Duodenal mucosa (tissue), 2 donors: ENCODE results near the gene SCN2B.

ENCODE experiments used
- H3K27ac ChIP-seq: one replicate; pipeline ENCODE4 v1.7.0; 2013; ENCODE audit warnings: low read depth, low read length
- H3K27me3 ChIP-seq, 2 donors: one replicate each; pipeline ENCODE4 v1.7.0; 2013; ENCODE audit warnings: low read length in 2 of 2, control low read depth in 1 of 2; ENCODE audit not compliant: insufficient read depth in 2 of 2, control insufficient read depth in 1 of 2
- H3K36me3 ChIP-seq, 2 donors: one replicate each; pipeline ENCODE4 v1.7.0; 2013; ENCODE audit warnings: low read length in 2 of 2, control low read depth in 1 of 2; ENCODE audit not compliant: insufficient read depth in 2 of 2, control insufficient read depth in 1 of 2
- H3K4me1 ChIP-seq, 2 donors: one replicate each; pipeline ENCODE4 v1.7.0; 2013; ENCODE audit warnings: low read length in 2 of 2, control low read depth in 1 of 2; ENCODE audit not compliant: insufficient read depth in 2 of 2, control insufficient read depth in 1 of 2
- H3K4me3 ChIP-seq, 2 donors: one replicate each; pipeline ENCODE4 v1.7.0; 2013; ENCODE audit warnings: low read length in 2 of 2, low read depth in 1 of 2
- H3K9ac ChIP-seq, 2 donors: one replicate each; pipeline ENCODE4 v1.7.0; 2013; ENCODE audit warnings: low read length in 2 of 2, low read depth in 1 of 2
- H3K9me3 ChIP-seq, 2 donors: one replicate each; pipeline ENCODE4 v1.7.0; 2013; ENCODE audit warnings: low read length in 2 of 2, control low read depth in 1 of 2; ENCODE audit not compliant: control insufficient read depth in 1 of 2

The SCN2B gene

GRCh38 chr11:118168316-118168715, 8.1 kb downstream of the SCN2B start:
- peaks cover 0 to 5% of the 10 kb centered on the region in 2 donors for H3K4me1 ChIP-seq
- no peak overlapping the region for H3K27ac ChIP-seq
- peaks cover 15% of the 10 kb centered on the region in 2 donors for H3K27me3 ChIP-seq
- no peaks in the 10 kb centered on the region for H3K36me3 ChIP-seq
- no peaks in the 10 kb centered on the region for H3K9me3 ChIP-seq
- H3K4me3 ChIP-seq = no peak overlapping the region
- H3K9ac ChIP-seq = no peak overlapping the region

- Histone ChIP-seq H3K4me1 (peaks cover 0 to 5% of the 10 kb centered on the region in 2 donors), H3K27me3 (peaks cover 13 to 15% of the 10 kb centered on the region in 2 donors), H3K4me3 (no peak overlapping the region), H3K9ac (no peak overlapping the region), H3K9me3 (no peaks in the 10 kb centered on the region), H3K27ac (no peak overlapping the region), H3K36me3 (no peaks in the 10 kb centered on the region)
Measured at GRCh38 chr11:118167906-118168305, 8.5 kb downstream of the SCN2B start.

DNA sequence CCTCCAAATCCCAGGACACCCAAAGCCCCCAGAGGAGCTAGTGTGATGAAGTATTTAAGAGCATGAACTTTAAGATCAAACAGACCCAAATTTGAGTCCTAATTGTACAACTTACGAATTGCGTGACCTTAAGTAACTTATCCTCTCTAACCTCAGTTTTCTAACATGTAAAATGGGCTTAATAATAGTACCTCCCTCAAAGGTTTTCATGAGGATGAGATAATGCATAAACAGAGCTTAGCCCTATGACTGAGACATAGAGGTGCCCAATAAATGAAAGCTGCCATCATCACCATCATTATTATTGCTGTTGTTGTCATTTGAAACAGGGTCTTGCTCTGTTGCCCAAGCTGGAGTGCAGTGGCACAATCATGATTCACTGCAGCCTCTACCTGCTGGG, 9.2 kb downstream of the SCN2B start:
- Histone ChIP-seq H3K9ac (no peak overlapping the region), H3K27ac (no peak overlapping the region), H3K4me3 (no peak overlapping the region), H3K36me3 (no peaks in the 10 kb centered on the region), H3K4me1 (peaks cover 0 to 5% of the 10 kb centered on the region in 2 donors), H3K27me3 (peaks cover 13 to 15% of the 10 kb centered on the region in 2 donors), H3K9me3 (no peaks in the 10 kb centered on the region)

DNA sequence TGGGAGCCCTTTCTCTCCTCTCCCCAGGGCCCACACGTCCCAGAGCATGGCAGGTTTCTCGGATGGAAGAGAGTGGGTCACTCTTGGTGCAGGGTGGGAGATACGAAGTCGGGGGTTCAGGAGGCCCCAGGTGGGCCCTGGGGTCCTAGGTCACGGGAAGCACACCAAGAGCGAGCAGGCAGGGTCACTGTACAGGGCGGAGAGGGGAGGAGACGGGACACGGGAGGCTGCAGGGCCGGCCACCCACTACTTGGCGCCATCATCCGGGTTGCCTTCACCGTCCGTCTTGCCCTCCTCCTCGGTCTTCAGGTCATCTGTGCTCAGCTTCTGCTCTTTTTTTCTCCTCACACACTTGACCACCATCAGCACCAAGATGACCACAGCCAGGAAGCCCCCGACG, 9.8 kb downstream of the SCN2B start:
- H3K4me1 ChIP-seq = peaks cover 0 to 3% of the 10 kb centered on the region in 2 donors
- H3K9me3 ChIP-seq = no peaks in the 10 kb centered on the region
- no peak overlapping the region for H3K4me3 ChIP-seq
- H3K36me3 ChIP-seq = no peaks in the 10 kb centered on the region
- H3K9ac ChIP-seq = no peak overlapping the region
- no peak overlapping the region for H3K27ac ChIP-seq
- H3K27me3 ChIP-seq = peaks cover 15 to 16% of the 10 kb centered on the region in 2 donors

- H3K36me3 ChIP-seq = no peaks in the 10 kb centered on the region
- no peak overlapping the region for H3K4me3 ChIP-seq
- H3K9me3 ChIP-seq = no peaks in the 10 kb centered on the region
- no peak overlapping the region for H3K9ac ChIP-seq
- H3K27ac ChIP-seq = no peak overlapping the region
- H3K27me3 ChIP-seq = peaks cover 3 to 21% of the 10 kb centered on the region in 2 donors
- H3K4me1 ChIP-seq = no peaks in the 10 kb centered on the region
Measured at GRCh38 chr11:118164885-118165284, 11.6 kb downstream of the SCN2B start.

DNA sequence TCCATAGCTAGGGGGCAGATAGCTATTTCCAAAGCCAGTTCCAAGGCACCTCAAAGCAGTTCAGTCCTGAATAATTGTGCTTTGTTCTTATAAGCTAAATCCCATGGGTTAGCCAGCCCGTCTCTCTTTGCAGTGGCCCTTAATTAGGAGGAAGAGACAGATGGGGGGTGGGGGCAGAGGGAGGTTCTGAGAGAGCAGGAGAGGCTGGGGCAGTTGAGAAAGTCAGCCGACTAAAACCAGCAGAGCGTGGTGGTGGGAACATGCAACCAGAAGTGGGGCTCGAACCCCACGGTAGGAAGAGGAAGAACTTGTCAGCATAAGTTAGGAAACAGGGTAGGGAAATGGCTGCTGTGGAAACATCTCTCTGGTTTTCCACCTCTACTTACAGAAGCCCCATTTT, 12.9 kb downstream of the SCN2B start:
- Histone ChIP-seq H3K9ac (no peak overlapping the region), H3K9me3 (no peaks in the 10 kb centered on the region), H3K4me3 (no peak overlapping the region), H3K27ac (no peak overlapping the region), H3K36me3 (no peaks in the 10 kb centered on the region), H3K27me3 (peaks cover 5 to 30% of the 10 kb centered on the region in 2 donors), H3K4me1 (no peaks in the 10 kb centered on the region)

- Histone ChIP-seq H3K4me3 (no peak overlapping the region), H3K27me3 (peaks cover 7 to 34% of the 10 kb centered on the region in 2 donors), H3K36me3 (no peaks in the 10 kb centered on the region), H3K9ac (no peak overlapping the region), H3K9me3 (no peaks in the 10 kb centered on the region), H3K4me1 (no peaks in the 10 kb centered on the region), H3K27ac (no peak overlapping the region)
Measured at GRCh38 chr11:118162846-118163245, 13.6 kb downstream of the SCN2B start.

- Histone ChIP-seq H3K27ac (no peak overlapping the region), H3K9ac (no peak overlapping the region), H3K9me3 (no peaks in the 10 kb centered on the region), H3K36me3 (no peaks in the 10 kb centered on the region), H3K4me3 (no peak overlapping the region), H3K4me1 (peaks cover 0 to under 1% of the 10 kb centered on the region in 2 donors), H3K27me3 (peaks cover 16 to 42% of the 10 kb centered on the region in 2 donors)
Measured at GRCh38 chr11:118161786-118162185, 14.7 kb downstream of the SCN2B start.

DNA sequence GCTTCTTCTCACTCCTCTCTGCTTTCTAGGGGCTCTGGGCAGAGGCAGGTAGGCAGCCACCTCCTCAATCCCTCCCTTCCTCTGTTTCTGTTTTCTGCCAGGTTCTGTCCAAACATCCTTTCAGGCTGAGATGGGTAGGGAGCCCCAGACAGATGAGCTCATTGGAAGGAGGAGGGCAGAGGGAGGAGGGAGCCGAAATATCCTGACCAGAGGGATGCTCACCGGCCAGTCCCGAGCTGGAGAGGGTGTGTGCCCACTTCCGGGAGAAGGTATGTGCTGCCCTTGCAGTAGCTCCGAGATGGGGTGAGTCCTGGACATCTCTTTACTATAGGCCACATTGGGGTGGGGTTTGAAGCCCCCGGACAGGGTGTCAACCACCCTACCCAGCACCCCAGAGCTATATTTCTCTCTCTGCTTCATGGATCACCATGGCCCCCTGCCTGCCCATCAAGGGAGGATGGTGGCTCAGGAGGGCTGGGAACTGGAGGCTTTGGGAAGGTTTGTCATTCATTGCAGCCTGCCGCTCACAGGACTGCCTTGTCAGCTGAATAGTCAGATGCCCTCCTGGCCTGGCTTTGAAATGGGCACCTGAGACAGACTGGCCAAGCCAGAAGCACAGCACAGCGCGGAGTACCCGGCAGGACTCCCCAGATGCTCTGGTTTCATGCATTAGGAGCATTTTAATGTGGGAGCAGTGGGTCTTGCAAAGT, 19.1 kb downstream of the SCN2B start:
- H3K36me3 ChIP-seq = no peaks in the 10 kb centered on the region
- H3K27me3 ChIP-seq = peaks cover 57 to 74% of the 10 kb centered on the region in 2 donors
- H3K27ac ChIP-seq = no peak overlapping the region
- no peak overlapping the region for H3K9ac ChIP-seq
- H3K9me3 ChIP-seq = no peaks in the 10 kb centered on the region
- no peak overlapping the region for H3K4me3 ChIP-seq
- H3K4me1 ChIP-seq = peaks cover 5% of the 10 kb centered on the region in 2 donors

DNA sequence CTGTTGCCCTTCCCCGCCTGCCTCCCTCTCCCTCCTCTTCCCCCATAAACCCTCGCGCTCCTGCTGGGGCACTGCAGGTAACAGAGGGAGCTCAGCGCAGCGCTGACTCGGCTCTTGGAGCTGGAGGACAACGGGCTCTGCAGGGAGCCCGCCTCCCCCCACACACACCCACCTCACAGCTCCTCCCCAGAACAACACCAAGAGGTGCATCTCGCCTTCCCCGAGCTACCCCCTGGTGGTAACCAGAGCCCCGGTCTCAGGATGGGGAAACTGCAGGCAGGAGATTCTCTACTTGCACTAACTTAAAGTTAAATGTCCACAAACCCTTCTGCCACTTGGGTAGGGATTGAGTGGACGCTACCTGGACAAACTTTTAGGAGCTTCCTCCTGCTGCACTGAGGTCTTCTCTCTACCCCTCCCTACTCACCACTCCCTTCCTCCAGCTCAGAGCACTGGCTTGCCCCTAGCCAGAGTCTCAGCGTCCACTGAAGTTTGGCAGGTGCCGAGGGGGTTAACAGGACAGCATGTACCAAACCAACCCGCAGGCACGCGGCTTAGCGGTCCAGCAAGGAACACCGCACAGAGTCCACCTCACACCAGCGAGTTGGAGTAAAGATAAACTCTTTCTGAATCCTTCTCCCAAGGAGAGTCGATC, 19.8 kb downstream of the SCN2B start:
- Histone ChIP-seq H3K27me3 (peaks cover 64 to 76% of the 10 kb centered on the region in 2 donors), H3K9me3 (no peaks in the 10 kb centered on the region), H3K36me3 (no peaks in the 10 kb centered on the region), H3K27ac (no peak overlapping the region), H3K4me3 (no peak overlapping the region), H3K4me1 (peaks cover 5% of the 10 kb centered on the region in 2 donors), H3K9ac (no peak overlapping the region)
